ENCODE measurements around the gene S100A8. TPM values are rescaled to one million over a fixed set of nuclear protein-coding genes. Genes with fewer than 3 reads are reported as not detected.
"Not testable (repeated sequence)": the region's sequence is repeated elsewhere in the genome, so short reads cannot be mapped to it uniquely, and the experiment has no call there.

The S100A8 gene
- 100 to 1,000 TPM; 123 to 360 TPM for total RNA-seq
- long read RNA-seq, donor 1, transcript S100A8-202 (3 exons, 523 nt), result major isoform, 11 of 15 reads
- long read RNA-seq, donor 1, partial matches to known transcripts, result 0 of 15 reads
- long read RNA-seq, donor 1, other reads (novel, unspliced or antisense), result 2 of 15 reads
- long read RNA-seq, donor 2, partial matches to known transcripts, result 0 of 4 reads
- long read RNA-seq, donor 2, other reads (novel, unspliced or antisense), result 1 of 4 reads

DNA sequence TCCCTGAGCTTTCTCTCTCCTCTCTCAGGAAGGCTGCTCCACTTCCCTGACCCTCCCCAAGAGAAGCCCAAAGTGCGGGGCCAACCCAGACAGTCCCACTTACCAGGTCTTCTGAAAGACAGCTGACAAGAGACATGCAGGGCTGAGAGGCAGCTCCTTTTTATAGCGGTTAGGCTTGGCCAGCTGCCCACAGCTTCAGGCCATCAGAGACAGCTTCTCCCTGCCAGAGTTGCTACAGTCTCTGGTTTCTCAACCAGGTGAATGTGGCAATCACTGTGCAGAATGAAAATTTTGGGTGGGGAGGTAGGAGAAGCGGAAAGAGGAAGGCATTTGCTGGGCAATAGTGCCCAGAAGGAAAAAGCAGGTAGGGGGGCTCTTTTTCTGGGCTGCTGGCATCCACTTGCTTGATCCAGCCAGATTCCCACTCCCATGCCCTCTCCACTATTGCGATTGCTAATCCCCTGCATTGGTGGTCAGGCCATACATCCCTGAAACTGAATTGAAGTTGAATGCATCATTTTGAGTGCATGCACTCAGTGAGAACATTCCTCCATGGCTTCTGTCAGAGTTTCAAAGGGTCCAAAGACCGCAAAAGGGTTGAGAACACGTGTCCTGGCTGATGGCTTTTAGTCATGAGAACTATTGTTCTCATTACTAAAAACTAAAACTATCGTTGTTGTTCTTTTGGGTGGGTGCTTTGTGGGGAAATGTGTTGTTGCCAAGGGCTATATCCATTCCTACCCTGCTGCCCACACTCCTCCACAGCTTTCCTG, at the start of gene S100A8:
Gene S100A8, minus strand, starts transcription at position 136 of the 773 bp plus-strand sequence. CDS start 538 bp downstream, outside the sequence.
- DNase-seq (ENCODE audit: low spot score), result peak; percentile 92
- intact Hi-C loops (cut with DNase I), result no loop called here

DNA sequence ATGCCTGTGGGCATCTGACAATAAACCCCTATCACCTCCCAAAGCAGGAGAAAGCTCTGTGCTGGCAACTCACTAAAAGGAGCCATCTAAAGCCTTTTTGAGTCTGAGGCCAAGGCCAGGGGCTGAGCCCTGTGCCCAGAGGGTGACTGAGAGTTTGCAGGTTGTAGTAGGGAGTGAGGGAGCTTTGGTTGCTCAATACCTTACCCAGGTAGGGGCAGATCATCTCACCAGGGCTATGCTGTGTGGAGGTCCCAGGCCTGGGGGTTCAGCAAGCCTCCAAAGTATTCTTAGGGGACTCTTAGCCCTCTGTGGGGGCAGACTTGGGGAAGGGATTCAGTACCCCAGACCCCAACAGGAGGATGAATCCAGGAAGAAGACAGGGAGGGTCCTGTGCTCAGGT, 48.4 kb upstream of the S100A8 start:
- no peak for DNase-seq (ENCODE audit: low spot score)
- intact Hi-C loops (cut with DNase I), result no loop called here

- no peak for DNase-seq (ENCODE audit: low spot score)
- intact Hi-C loops (cut with DNase I), result no loop called here
Measured at GRCh38 chr1:153438599-153438998, 47.7 kb upstream of the S100A8 start.

DNA sequence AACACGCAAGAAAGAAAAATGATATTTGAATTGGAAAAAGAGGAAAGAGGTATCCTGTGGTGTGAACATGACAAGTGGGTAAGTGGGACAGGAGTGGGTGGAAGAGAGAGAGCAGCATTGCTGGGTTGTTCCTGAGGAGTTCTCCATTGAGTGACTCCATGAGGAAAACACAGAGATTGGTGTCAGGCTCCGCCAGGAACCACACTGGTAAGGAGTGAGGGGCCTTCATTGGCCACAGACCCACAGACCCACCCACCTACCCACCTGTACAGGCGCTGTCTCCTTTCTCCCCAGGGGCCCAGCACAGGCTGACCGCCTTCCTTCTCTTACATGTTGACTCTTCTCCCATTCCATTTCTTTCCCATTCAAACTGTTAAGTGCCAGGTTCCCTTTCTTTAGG, 46.4 kb upstream of the S100A8 start:
- intact Hi-C loops (cut with DNase I), result no loop called here
- DNase-seq (ENCODE audit: low spot score), result no peak

DNA sequence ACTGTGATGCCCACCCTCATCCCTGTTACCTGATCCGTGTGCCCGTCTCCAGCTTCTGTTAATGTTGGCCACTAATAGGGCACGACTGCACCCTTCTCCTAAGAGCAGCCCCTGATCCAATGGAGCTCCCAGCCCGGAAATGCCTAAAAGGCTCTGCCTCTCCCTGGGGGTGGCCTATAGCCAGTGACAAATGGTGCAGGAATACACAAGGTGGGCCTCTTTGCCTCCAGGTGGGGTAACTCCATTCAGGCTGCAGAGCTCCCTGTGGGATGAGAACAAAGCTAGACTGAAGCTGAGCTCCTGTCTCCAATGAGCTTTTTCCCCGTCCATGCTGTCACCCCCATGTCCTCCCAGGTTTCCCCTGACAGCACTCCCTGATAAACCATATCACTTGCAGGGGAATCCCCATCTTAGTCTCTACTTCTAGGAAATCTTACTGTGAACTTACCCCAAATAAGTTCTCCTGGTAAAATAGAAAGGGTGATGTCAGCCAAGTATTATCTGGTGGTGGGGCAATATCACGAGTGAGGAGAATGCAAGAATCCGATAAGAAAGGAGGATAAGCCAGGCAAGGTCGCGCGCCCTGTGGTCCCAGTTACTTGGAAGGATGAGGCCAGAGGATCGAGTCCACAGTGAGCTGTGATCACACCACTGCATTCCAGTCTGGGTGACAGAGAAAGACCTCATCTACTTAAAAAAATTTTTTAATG, 44.0 kb upstream of the S100A8 start:
- DNase-seq (ENCODE audit: low spot score), result no peak
- intact Hi-C loops (cut with DNase I), result no loop called here

- intact Hi-C loops (cut with DNase I), result no loop called here
- no peak for DNase-seq (ENCODE audit: low spot score)
Measured at GRCh38 chr1:153432874-153433681, 42.2 kb upstream of the S100A8 start.

GRCh38 chr1:153431928-153432327, 41.1 kb upstream of the S100A8 start:
- DNase-seq (ENCODE audit: low spot score), result no peak
- intact Hi-C loops (cut with DNase I), result no loop called here

DNA sequence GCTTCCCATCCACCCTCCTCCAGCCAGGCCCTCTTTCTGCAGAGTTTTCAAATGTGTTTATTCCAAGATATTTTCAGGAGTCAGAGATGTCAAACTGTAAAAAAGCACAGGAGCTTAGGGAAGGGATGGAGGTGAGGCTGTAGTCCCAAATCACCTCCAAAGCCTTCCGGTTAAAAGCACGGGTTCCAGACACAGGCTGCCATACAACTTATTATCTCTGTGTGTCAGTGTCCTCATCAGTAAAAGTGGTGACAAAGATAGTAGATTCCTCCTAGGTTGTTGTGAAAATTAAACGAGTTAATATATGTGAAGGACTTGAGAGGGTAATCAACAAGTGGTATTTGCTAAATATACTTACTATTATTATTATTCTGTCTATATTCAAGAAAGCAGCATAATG, 40.6 kb upstream of the S100A8 start:
- intact Hi-C loops (cut with DNase I), result no loop called here
- no peak for DNase-seq (ENCODE audit: low spot score)

DNA sequence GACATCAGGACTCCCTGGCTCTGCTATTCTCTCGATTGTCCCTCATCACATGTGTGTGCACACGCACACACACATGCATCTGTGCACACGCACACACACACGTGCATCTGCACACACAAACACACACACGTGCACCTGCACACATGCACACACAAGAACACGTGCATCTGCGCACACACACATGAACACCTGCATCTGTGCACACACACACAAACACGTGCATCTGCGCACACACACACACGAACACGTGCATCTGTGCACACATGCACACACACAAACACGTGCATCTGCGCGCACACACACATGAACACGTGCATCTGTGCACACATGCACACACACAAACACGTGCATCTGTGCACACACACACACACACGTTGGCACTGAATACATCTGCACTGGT, 40.1 kb upstream of the S100A8 start:
- DNase-seq (ENCODE audit: low spot score), result no peak
- intact Hi-C loops (cut with DNase I), result no loop called here

- no peak for DNase-seq (ENCODE audit: low spot score)
- intact Hi-C loops (cut with DNase I), result no loop called here
Measured at GRCh38 chr1:153430561-153430960, 39.7 kb upstream of the S100A8 start.

- intact Hi-C loops (cut with DNase I), result no loop called here
Measured at GRCh38 chr1:153430166-153430553, 39.3 kb upstream of the S100A8 start.

DNA sequence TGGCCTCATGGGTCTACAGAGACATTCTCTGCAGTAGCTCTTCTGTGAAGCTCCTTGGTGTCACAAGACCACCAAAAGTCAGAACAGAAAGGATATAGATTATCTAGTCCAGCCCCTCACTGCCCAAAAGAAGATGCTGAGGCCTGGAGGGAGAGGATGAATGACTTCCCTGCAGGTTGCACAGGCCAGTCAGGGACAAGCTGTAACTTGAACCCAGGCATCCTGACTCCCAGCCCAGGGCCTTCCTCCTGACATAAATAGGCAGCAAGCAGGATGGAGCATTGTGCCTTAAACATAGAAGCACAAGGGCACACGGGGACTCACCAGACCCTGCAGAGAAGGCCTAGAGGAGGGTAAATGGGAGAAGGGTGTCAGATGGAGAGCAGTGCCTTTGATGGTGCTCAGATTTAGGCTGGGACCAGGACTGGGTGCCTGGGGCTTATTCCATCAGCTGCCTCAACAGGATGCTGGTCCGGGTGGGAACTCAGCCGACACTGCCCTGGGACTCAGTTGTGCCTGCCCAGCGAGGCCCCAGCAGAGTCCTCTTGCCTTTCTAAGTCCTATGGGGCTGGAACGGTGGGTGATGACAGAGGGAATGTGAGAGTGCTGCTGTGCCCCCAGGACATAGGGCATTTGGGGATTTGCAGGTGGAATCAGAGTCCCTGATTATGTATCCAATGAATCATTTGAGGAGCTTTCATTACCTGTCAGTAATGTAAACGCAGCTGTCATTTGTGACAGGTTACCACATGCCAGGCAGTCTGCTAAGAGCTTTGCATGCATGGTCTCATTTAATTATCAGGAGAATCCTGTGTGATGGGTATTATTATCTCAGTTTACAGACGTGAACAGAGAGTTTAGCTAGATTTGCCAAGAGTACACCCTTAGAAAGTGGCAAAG, 38.6 kb upstream of the S100A8 start:
- intact Hi-C loops (cut with DNase I), result no loop called here
- no peak for DNase-seq (ENCODE audit: low spot score)

More at GRCh38 chr1:153430166-153430553, 39.3 kb upstream of the S100A8 start:
- DNase-seq (ENCODE audit: low spot score), result no peak

DNA sequence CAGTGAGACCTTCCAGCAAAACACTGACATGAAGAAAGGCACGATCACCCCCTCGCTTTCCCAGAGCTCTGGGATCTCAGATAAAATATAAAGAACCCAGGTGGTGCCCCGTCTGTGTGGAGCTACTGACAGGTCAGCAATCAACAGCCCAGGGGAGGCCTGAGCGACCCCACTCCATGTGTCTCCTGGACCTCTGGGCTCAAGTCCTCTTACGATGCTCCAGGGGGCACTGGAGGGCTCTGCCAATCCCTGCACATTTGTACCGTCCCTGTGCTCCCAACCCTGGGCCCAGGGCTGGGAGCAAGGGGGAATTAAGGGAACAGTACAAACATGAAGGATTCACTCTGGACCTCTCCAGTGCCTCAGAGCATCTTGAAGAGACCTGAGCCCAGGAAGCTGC, 37.9 kb upstream of the S100A8 start:
- intact Hi-C loops (cut with DNase I), result no loop called here
- no peak for DNase-seq (ENCODE audit: low spot score)

GRCh38 chr1:153428073-153428638, 37.3 kb upstream of the S100A8 start:
- no peak for DNase-seq (ENCODE audit: low spot score)
- intact Hi-C loops (cut with DNase I), result no loop called here

- DNase-seq (ENCODE audit: low spot score), result no peak
- intact Hi-C loops (cut with DNase I), result no loop called here
Measured at GRCh38 chr1:153426809-153427208, 35.9 kb upstream of the S100A8 start.

- intact Hi-C loops (cut with DNase I), result no loop called here
- DNase-seq (ENCODE audit: low spot score), result peak; percentile 88
Measured at GRCh38 chr1:153422450-153423068, 31.7 kb upstream of the S100A8 start.

DNA sequence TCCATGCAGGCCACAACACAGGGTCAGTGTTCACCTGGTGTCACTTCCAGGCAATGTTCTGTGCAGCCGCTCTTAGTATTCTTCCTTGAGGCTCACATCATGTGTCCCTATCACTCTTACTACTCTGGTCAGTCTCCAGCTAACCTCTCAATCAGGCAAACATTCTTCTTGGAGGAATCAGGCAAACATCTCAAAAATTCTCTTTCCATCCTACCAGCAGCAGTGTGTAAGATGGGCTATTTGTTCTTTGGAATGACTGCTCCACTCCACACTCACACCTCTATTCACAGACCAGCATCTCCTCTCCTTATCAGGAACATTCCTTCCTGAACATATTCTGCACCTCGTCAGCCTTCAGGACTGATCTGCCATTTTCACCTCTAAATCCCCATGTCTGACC, 29.4 kb upstream of the S100A8 start:
- intact Hi-C loops (cut with DNase I), result no loop called here
- DNase-seq (ENCODE audit: low spot score), result no peak

GRCh38 chr1:153419436-153419793, 28.5 kb upstream of the S100A8 start:
- intact Hi-C loops (cut with DNase I); DNase-seq (ENCODE audit: low spot score): not testable (repeated sequence)
